BLaER1 treated with 17β-estradiol and CSF1 and Interleukin-3, amounts not matched to agents 10 nM and 100 nM (cell line): ENCODE data around the gene CCT3.
A peak's percentile ranks its signal among the peaks of the same experiment; 100 is the strongest.
"Not testable (repeated sequence)": the region's sequence is repeated elsewhere in the genome, so short reads cannot be mapped to it uniquely, and the experiment has no call there.

Experiments used
- H3K27ac ChIP-seq, 11 experiments: shearing (Covaris generic); formaldehyde crosslinking; 2 replicates each; pipeline ENCODE4 v1.8.1; 2022
- H3K27me3 ChIP-seq, 11 experiments: shearing (Covaris generic); formaldehyde crosslinking; 2 replicates each; pipeline ENCODE4 v1.8.1; 2022
- H3K36me3 ChIP-seq, 11 experiments: shearing (Covaris generic); formaldehyde crosslinking; 2 replicates each; pipeline ENCODE4 v1.8.1; 2022
- H3K4me1 ChIP-seq, 10 experiments: shearing (Covaris generic); formaldehyde crosslinking; 2 replicates each; pipeline ENCODE4 v1.8.1; 2022
- H3K4me2 ChIP-seq, 11 experiments: shearing (Covaris generic); formaldehyde crosslinking; 2 replicates each; pipeline ENCODE4 v1.8.1; 2022
- H3K4me3 ChIP-seq, 10 experiments: shearing (Covaris generic); formaldehyde crosslinking; 2 replicates each; pipeline ENCODE4 v1.8.1; 2022
- H3K9ac ChIP-seq, 11 experiments: shearing (Covaris generic); formaldehyde crosslinking; 2 replicates each; pipeline ENCODE4 v1.8.1; 2022
- H3K9me3 ChIP-seq, 11 experiments: shearing (Covaris generic); formaldehyde crosslinking; replicated peaks in 1 of 11; 2 replicates each; pipeline ENCODE4 v1.8.1; 2022
- H4K20me1 ChIP-seq, 11 experiments: shearing (Covaris generic); formaldehyde crosslinking; 2 replicates each; pipeline ENCODE4 v1.8.1; 2022
- Cebpa-rat ChIP-seq, 11 experiments: shearing (Covaris generic); IDR thresholded peaks; 2 replicates each; pipeline ENCODE4 v1.8.1; 2022

The CCT3 gene

DNA sequence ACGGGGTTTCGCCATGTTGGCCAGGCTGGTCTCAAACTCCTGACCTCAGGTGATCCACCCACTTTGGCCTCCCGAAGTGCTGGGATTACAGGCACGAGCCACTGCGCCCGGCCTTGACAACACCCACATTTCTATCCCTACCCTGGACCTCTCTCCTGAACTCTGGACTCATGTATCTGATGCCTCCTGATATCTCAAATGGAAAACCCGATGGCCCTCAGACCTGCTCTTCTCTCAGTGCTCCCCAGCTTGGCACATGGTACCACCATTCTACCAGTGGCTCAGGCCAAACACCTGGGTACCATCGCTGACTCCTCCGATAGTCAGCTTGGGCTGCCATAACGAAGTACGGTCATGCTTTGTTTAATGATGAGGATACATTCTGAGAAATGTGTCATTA is 22.4 kb upstream of the CCT3 start:
- no peak overlapping the region for H3K9ac ChIP-seq
- no peaks in the 10 kb centered on the region for H4K20me1 ChIP-seq
- H3K36me3 ChIP-seq = no peaks in the 10 kb centered on the region
- no peak for TF ChIP-seq Cebpa-rat (IDR thresholded peaks at IDR 0.05)
- no peak overlapping the region for H3K27ac ChIP-seq
- no peak overlapping the region for H3K4me3 ChIP-seq
- peaks cover 0 to 9% (median 0%) of the 10 kb centered on the region in 10 experiments; a peak in 4 of 20 replicates for H3K4me1 ChIP-seq
- H3K4me2 ChIP-seq = no peak overlapping the region
- peaks cover 19 to 32% (median 24%) of the 10 kb centered on the region in 11 experiments; a peak in 21 of 22 replicates for H3K27me3 ChIP-seq
- peaks cover 0 to 11% (median 0%) of the 10 kb centered on the region in 11 experiments; a peak in 4 of 22 replicates for H3K9me3 ChIP-seq

DNA sequence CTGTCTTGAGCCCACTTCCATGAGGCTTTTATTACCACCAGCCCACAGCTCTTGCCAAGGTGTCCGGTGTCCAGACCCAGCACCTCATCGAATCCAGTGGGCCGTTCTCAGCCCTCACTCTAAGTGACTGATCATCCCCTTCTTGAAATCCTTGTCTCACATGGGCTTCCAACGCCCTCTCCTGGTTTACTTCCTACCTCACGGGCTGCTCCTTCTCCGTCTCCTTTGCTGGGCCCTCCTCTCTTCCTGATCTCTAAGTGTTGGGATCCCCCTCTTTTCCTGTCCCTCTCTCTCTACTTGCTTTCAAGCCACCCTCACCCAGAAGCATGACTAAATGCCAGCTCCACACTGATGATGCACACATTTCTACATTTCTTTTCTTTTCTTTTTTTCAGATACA is 21.9 kb upstream of the CCT3 start:
- Histone ChIP-seq H3K27me3 (peaks cover 19 to 38% (median 28%) of the 10 kb centered on the region in 11 experiments; a peak in 21 of 22 replicates), H3K27ac (no peak overlapping the region)
- no peak for TF ChIP-seq Cebpa-rat (IDR thresholded peaks at IDR 0.05)

DNA sequence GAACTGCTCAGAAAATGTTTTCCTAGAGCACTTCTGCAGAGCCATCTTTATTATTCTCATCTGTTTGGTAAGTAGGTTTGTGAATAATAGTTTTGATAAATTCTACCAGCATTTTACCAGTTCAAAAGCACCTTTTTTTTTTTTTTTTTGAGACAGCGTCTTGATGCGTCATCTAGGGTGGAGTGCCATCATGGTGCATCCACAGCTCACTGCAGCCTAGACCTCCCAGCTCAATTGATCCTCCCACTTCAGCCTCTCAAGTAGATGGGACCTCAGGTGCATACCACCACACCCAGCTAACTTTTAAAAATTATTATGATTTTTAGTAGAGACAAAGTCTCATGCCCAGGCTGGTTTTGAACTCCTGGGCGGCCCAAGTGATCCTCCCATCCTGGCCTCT is 21.2 kb upstream of the CCT3 start:
- H3K4me1 ChIP-seq = peaks cover 0 to 9% (median 0%) of the 10 kb centered on the region in 10 experiments; a peak in 4 of 20 replicates
- H3K4me2 ChIP-seq = no peak overlapping the region
- TF ChIP-seq Cebpa-rat (IDR thresholded peaks at IDR 0.05) = no peak

More for the DNA sequence above, 21.9 kb upstream of the CCT3 start:
- Histone ChIP-seq H3K36me3 (no peaks in the 10 kb centered on the region), H3K4me2 (no peak overlapping the region), H3K9ac (no peak overlapping the region), H3K9me3 (peaks cover 0 to 10% (median 0%) of the 10 kb centered on the region in 11 experiments; a peak in 4 of 22 replicates), H3K4me3 (no peak overlapping the region), H3K4me1 (peaks cover 0 to 9% (median 0%) of the 10 kb centered on the region in 10 experiments; a peak in 4 of 20 replicates), H4K20me1 (no peaks in the 10 kb centered on the region)

DNA sequence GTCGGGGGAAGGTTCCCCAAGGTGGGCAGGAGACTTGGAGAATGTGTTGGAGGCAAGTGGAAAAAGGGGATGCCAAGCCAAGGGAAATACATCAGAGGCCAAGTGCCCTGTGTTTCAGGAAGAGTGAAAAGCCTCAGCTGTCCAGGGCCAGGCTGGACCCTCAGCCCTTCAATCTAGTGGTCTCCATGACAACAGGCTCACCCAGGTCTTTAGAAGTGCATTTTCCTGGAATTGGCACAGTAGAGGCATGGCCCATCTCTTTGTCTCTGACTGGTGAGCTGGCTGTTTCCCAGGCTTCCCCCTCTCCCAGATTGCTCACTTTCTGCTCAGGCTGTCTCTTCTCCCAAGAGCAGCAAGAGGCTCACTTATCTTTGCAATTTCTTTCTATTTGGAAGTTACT is 20.5 kb upstream of the CCT3 start:
- no peaks in the 10 kb centered on the region for H3K36me3 ChIP-seq
- peaks cover 19 to 45% (median 31%) of the 10 kb centered on the region in 11 experiments; a peak in 21 of 22 replicates for H3K27me3 ChIP-seq
- H3K27ac ChIP-seq = no peak overlapping the region
- peaks cover 0 to 9% (median 0%) of the 10 kb centered on the region in 10 experiments; a peak in 4 of 20 replicates for H3K4me1 ChIP-seq
- H3K4me3 ChIP-seq = no peak overlapping the region
- H3K9ac ChIP-seq = no peak overlapping the region
- no peaks in the 10 kb centered on the region for H4K20me1 ChIP-seq
- H3K9me3 ChIP-seq = no peaks in the 10 kb centered on the region
- no peak for TF ChIP-seq Cebpa-rat (IDR thresholded peaks at IDR 0.05)
- no peak overlapping the region for H3K4me2 ChIP-seq

More for the DNA sequence above, 21.2 kb upstream of the CCT3 start:
- Histone ChIP-seq H3K36me3 (no peaks in the 10 kb centered on the region), H3K4me3 (no peak overlapping the region), H4K20me1 (no peaks in the 10 kb centered on the region), H3K9me3 (peaks cover 0 to 2% (median 0%) of the 10 kb centered on the region in 11 experiments; a peak in 2 of 22 replicates), H3K27me3 (peaks cover 19 to 45% (median 31%) of the 10 kb centered on the region in 11 experiments; a peak in 21 of 22 replicates), H3K9ac (no peak overlapping the region), H3K27ac (no peak overlapping the region)

DNA sequence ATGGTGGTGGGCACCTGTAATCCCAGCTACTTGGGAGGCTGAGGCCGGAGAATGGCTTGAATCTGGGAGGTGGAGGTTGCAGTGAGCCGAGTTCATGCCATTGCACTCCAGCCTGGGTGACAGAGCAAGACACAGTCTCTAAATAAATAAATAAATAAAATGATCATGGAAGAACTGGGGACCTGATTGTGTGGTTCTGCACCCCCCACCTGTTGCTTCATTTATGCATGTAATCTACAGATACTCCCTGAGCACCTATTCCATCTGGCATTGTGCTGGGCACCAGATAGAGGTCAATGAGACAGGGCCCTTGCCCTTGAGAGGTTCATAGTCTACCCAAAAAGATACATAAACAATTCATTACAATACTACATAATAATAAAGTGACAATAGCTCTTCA is 19.9 kb upstream of the CCT3 start:
- no peaks in the 10 kb centered on the region for H3K9me3 ChIP-seq
- H4K20me1 ChIP-seq = no peaks in the 10 kb centered on the region
- peaks cover 0 to 9% (median 0%) of the 10 kb centered on the region in 10 experiments; a peak in 4 of 20 replicates for H3K4me1 ChIP-seq
- H3K36me3 ChIP-seq = no peaks in the 10 kb centered on the region
- peaks cover 19 to 45% (median 31%) of the 10 kb centered on the region in 11 experiments; a peak in 21 of 22 replicates for H3K27me3 ChIP-seq
- no peak overlapping the region for H3K27ac ChIP-seq
- TF ChIP-seq Cebpa-rat (IDR thresholded peaks at IDR 0.05) = no peak
- H3K4me3 ChIP-seq = no peak overlapping the region
- no peak overlapping the region for H3K4me2 ChIP-seq
- no peak overlapping the region for H3K9ac ChIP-seq

DNA sequence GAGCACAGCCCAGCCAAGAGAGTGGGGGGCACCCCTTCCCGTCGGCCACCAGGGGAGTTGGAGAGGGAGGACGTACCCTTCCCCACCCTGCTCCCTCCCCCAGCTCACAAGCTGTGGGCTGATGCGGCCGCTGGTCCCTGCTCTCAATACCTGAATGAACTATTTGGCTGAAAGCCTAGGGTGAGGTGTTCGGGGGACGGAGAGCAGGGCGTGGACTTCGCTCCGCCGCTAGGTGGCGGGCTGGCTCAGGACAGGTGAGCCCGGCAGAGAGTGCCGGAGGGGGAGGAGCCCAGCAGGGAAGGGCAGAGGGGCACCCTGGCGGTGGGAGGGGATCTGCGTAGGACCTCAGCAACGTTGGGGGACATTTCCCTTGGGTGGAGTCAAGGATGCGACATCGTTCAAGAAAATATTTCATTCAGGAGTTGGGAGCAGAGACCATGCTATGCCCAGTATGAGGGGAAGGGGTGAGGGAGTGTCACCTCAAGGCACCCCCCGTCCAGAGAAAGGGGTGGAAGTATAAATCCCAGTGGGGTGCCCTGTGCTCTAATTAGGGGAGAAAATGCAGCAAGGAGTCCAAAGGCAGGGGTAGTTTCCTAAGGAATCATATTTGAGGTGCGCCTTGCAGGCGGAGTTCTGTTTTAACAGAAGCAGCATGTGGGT is 18.9 kb upstream of the CCT3 start:
- no peak for TF ChIP-seq Cebpa-rat (IDR thresholded peaks at IDR 0.05)
- Histone ChIP-seq H4K20me1 (no peaks in the 10 kb centered on the region), H3K9ac (no peak overlapping the region), H3K27ac (no peak overlapping the region), H3K4me2 (peak overlapping the region; percentile 10 to 52 (median 36); a peak in 15 of 22 replicates), H3K27me3 (peaks cover 19 to 45% (median 31%) of the 10 kb centered on the region in 11 experiments; a peak in 21 of 22 replicates), H3K4me1 (peaks cover 0 to 9% (median 0%) of the 10 kb centered on the region in 10 experiments; a peak in 4 of 20 replicates), H3K4me3 (no peak overlapping the region), H3K36me3 (no peaks in the 10 kb centered on the region), H3K9me3 (no peaks in the 10 kb centered on the region)

DNA sequence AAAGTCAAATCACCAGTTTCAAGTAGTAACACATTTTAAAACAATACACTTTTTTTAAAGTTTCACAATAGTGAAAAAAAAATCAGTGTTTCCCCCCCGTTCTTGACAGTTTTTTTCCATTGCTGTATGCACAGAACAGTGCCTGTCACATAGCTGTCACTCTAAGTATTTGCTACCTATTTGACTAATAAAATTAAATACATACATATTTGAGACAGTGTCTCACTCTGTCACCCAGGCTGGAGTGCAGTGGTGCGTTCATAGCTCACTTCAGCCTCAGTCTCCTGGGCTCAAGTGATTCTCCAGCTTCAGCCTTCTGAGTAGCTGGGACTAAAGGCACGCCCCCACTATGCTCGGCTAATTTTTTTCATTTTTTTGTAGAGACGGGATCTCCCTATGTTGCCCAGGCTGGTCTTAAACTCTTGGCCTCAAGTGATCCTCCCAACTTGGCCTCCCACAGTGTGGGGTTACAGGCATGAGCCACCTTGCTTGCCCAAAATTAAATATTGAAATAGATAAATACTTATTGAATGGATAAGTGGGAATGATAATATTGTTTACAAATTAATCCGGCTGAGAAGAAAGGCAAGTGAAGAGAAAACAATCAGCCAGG is 18.3 kb upstream of the CCT3 start:
- H3K27me3 ChIP-seq = peaks cover 19 to 45% (median 31%) of the 10 kb centered on the region in 11 experiments; a peak in 21 of 22 replicates
- no peaks in the 10 kb centered on the region for H3K9me3 ChIP-seq
- no peaks in the 10 kb centered on the region for H4K20me1 ChIP-seq
- no peak for TF ChIP-seq Cebpa-rat (IDR thresholded peaks at IDR 0.05)
- H3K4me1 ChIP-seq = peaks cover 0 to 9% (median 0%) of the 10 kb centered on the region in 10 experiments; a peak in 4 of 20 replicates
- H3K4me3 ChIP-seq = no peak overlapping the region
- no peak overlapping the region for H3K27ac ChIP-seq
- H3K4me2 ChIP-seq = peak overlapping the region in 10 of 11 experiments; percentile 10 to 48 (median 36); a peak in 9 of 22 replicates
- no peak overlapping the region for H3K9ac ChIP-seq
- H3K36me3 ChIP-seq = no peaks in the 10 kb centered on the region

DNA sequence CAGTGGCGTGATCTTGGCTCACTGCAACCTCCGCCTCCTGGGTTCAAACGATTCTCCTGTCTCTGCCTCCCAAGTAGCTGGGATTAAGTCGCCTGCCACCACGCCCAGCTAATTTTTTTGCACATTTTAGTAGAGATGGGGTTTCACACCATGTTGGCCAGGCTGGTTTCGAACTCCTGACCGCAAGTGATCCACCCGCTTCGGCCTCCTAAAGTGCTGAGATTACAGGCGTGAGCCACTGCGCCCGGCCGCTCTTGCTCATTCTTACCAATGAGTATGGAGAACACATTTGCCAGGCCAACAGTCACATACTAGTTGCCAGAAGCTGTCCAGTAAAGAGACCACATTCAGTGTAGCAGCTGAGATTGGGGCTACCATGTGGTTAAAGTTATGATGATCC is 14.4 kb upstream of the CCT3 start:
- not testable (repeated sequence) for H3K4me3 ChIP-seq, H3K4me1 ChIP-seq, H3K36me3 ChIP-seq, H3K9me3 ChIP-seq, H3K27ac ChIP-seq, H3K9ac ChIP-seq, H4K20me1 ChIP-seq, H3K4me2 ChIP-seq
- peaks cover 16 to 32% (median 27%) of the 10 kb centered on the region in 11 experiments; a peak in 21 of 22 replicates for H3K27me3 ChIP-seq

DNA sequence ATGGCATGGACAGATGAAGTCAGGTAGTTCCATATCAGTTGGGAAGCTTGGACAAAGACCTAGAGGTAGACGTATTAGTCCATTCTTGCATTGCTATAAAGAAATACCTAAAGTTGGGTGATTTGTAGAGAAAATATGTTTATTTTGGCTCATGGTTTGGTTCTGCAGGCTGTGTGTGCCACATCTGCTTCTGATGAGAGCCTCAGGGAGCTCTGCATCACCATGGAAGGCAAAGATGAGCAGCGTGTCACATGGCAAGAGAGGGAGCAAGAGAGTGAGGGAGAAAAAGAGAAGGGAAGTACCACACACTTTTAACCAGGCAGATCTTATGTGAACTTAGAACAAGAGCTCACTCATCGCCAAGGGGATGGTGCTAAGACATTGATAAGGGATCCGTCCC is 9.2 kb upstream of the CCT3 start:
- Histone ChIP-seq H3K4me2 (no peak overlapping the region), H3K9ac (no peak overlapping the region), H3K36me3 (no peaks in the 10 kb centered on the region), H3K27me3 (no peaks in the 10 kb centered on the region), H3K4me3 (no peak overlapping the region), H4K20me1 (no peaks in the 10 kb centered on the region), H3K27ac (no peak overlapping the region), H3K4me1 (peaks cover 0 to 4% (median 0%) of the 10 kb centered on the region in 10 experiments; a peak in 2 of 20 replicates), H3K9me3 (no peaks in the 10 kb centered on the region)
- no peak for TF ChIP-seq Cebpa-rat (IDR thresholded peaks at IDR 0.05)
